Measurements from ENCODE around the gene MPP4. TPM values are rescaled to one million over a fixed set of nuclear protein-coding genes. Genes with fewer than 3 reads are reported as not detected.

The MPP4 gene
- total RNA-seq, 1 experiment from 2014 or later, result not detected

GRCh38 chr2:201733544-201733943 is 35.1 kb upstream of the MPP4 start:
- Histone ChIP-seq H2BK5ac (ENCODE audit: insufficient read length, low read length) (no peak overlapping the region), H2BK12ac (ENCODE audit: insufficient read length, low read depth, low read length) (no peak overlapping the region), H3K9me3 (ENCODE audit: control insufficient read depth, low read depth, low read length) (no peaks in the 10 kb centered on the region), H3K4ac (ENCODE audit: low read depth, low read length) (no peak overlapping the region), H4K91ac (ENCODE audit: insufficient read length, low read depth, low read length) (no peak overlapping the region), H3K18ac (ENCODE audit: insufficient read length, low read depth, low read length) (no peak overlapping the region), H4K5ac (ENCODE audit: insufficient read length, low read depth, low read length) (no peak overlapping the region), H3K9ac (ENCODE audit: extremely low read depth, insufficient read length, low read length) (no peak overlapping the region), H3K23ac (ENCODE audit: insufficient read length, low read depth, low read length) (no peak overlapping the region), H3T11ph (ENCODE audit: low read length) (no peak overlapping the region), H3K14ac (ENCODE audit: insufficient read depth, low read length) (no peak overlapping the region), H2BK20ac (ENCODE audit: low read depth, low read length, poor library complexity, severe bottlenecking) (no peak overlapping the region), H3K4me1 (ENCODE audit: insufficient read depth, low read length) (no peaks in the 10 kb centered on the region), H3K79me1 (ENCODE audit: insufficient read depth, low read depth, low read length, poor library complexity, severe bottlenecking) (no peaks in the 10 kb centered on the region), H4K20me1 (ENCODE audit: control insufficient read depth, insufficient read depth, insufficient read length) (no peaks in the 10 kb centered on the region), H2AK5ac (ENCODE audit: insufficient read length, low read length) (no peak overlapping the region), H3K79me2 (ENCODE audit: insufficient read depth, low read length) (no peaks in the 10 kb centered on the region), H3K27ac (ENCODE audit: insufficient read length, low read depth, low read length) (no peak overlapping the region), H3K27me3 (ENCODE audit: insufficient read depth, low read length) (no peaks in the 10 kb centered on the region), H3K56ac (ENCODE audit: insufficient read length, low read depth, low read length) (no peak overlapping the region), H2BK120ac (ENCODE audit: low read depth, low read length, poor library complexity, severe bottlenecking) (no peak overlapping the region), H3K23me2 (ENCODE audit: insufficient read length, low read depth, low read length, poor library complexity, severe bottlenecking) (no peaks in the 10 kb centered on the region), H2BK15ac (ENCODE audit: low read depth, low read length) (no peak overlapping the region), H2AFZ (ENCODE audit: low read length) (no peak overlapping the region), H3K4me2 (ENCODE audit: insufficient read depth, insufficient read length, low read length) (no peak overlapping the region), H4K8ac (replicated peaks; ENCODE audit: insufficient read length, low read depth, low read length) (no peak overlapping the region)
- Mint-ChIP-seq H3K4me1 (peaks cover 5 to 7% of the 10 kb centered on the region in 2 experiments; a peak in 3 of 4 replicates), H3K4me3 (no peak overlapping the region), H3K27ac (no peak overlapping the region), H3K27me3 (ENCODE audit: low read depth) (no peaks in the 10 kb centered on the region), H3K36me3 (ENCODE audit: insufficient read depth in 1 of 3, low read depth in 3 of 3) (peaks cover 12 to 38% (median 36%) of the 10 kb centered on the region in 3 experiments; a peak in 6 of 7 replicates), H3K9me3 (peaks cover 2 to 8% of the 10 kb centered on the region in 2 experiments; a peak in 1 of 5 replicates)
- no CpG with 5 or more reads among the region's 1 CpG for WGBS (ENCODE audit: extremely low coverage, insufficient read length, low lambda C conversion rate)
- no peak for TF ChIP-seq CTCF (conservative IDR thresholded peaks at IDR 0.05)
- DNase-seq, result no peak
